Activated CD4-positive, alpha-beta T cell treated with anti-CD3 and anti-CD28 coated beads for 24 hours (primary cell): Measurements from ENCODE around the gene KNSTRN.

Experiments
- DNase-seq, 2 donors: peaks; one replicate each; pipeline ENCODE4 v3.0.0-alpha.2; 2020; ENCODE audit warnings: low read depth in 2 of 2

Gene KNSTRN

GRCh38 chr15:40382580-40383456, at the start of gene KNSTRN:
TSS of gene KNSTRN (plus strand) at chr15:40382721. CDS start at chr15:40382836, 115 bp downstream.
- DNase-seq: peak; percentile 91

DNA sequence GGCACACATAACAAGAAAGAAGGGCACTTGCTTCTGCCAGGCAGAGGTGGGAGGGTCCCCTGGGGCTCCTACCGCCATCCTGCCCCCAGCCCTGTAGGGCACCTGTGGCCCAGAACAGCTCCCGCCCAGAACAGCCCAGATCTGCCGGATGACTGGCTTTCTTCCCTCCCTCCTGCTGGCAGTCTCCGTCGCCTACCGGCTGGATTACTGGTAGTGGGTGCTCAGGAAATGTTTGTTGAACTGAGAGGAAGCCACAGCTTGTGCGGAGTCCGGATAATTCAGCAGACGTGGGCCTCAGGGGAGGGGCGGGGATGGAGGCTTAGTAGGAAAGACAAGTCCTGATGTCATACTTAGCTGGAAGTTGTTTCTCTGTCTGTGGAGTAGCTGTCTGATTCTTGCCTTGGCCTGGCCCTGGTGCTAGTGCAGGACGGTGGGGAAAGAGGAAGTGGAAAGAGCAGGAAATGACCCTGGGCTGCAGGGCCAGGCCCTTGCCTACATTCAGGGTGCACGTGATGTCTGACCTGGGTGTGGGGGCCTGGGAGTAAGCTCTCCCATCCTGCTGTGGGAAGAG, 48.5 kb upstream of the KNSTRN start:
- DNase-seq: no peak

DNA sequence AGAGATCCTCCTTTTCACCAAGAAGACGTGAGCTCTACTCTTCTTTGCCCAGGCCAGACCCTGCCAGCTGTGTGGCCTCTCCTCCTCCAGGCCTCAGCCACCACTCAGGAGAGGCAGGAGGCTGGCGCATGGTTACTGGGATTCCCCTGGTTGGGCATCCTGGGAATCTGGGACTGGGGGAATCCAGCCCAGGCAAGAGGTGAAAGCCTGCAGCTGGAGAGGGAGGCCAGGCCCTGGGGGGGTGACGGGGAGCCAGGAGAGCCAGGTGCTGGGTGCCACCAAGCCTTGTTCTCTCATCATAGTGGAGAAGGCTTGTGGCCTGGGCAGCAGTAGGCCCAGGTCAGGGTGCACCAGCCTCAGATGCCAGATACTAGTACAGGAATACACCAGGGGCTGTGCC, 48.0 kb upstream of the KNSTRN start:
- DNase-seq: no peak

GRCh38 chr15:40334941-40335795, 47.4 kb upstream of the KNSTRN start:
- no peak for DNase-seq

DNA sequence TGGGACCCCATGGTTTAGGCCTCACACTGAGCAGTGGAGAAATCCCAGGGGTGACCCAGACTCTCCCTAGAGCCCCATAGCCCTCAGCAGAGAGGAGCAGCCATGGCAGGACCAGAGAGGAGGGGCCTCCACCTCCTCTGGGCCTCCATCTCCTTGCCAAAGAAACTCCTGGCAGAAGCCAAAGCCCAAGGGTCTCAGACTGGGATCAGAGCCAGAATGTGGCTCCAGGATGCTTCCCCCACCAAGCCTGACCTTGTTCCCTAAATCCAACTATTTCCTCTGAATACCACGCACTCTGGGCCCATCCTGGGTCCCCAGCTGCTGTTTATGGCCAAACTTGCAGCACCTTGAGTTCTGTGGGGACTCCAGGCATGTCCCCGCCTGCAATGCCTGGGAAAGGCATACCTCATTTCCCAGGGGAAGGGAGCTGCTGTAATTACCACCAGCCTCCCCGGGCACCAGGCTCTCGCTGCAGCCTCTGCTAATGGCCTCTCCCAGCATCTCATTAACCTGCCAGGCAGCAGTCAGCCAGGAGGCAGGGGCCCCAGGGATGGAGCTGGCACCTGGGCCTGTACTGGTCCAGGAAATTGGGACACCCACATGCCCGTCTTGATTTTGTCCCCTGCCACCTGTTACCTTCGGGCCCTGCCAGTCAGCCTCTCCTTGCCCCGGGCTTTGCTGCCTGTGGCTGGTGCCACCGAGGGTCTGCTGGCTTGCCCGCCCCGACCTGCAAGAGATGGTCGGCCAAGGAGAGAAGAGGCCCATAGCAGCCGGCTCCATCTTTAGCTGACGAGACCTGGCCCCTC, 46.4 kb upstream of the KNSTRN start:
- DNase-seq: no peak

DNA sequence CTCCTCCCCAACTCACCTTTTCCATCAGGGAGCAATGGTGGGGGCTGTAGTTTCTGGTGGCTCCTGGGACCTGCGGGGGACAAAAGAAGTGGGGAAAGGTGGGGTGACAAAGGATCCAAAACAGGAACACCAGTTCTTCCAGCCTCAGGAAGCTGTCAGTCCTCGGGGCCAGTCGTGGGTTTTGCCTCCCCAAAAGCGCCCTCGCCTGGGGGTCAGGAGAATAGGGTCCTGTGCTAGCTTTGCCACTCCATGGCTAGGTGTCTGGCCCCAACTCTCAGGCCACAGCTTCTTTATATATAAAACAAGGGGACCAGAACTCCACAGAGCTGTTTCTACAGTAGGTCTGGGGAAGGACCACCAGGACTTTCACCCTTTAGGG, 45.8 kb upstream of the KNSTRN start:
- DNase-seq: no peak

DNA sequence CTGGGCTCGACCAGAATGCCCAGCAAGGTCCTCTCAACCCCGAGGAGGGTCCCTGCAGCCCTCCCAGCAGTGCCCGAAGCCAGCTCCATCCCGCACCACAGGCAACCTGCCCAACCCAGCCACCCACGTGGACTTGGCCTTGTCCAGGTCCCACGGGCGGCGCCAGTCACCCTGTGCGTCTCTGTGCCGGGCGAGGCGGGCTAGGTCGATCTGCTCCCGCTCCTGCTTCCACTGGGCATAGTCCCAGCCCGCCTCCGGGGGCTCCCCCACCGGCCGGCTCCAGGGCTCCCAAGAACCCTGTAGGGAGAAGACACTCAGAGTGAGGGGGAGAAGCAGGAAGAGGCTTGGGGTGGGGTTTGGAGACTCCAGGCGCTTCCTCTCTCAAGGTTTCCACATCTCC, 44.9 kb upstream of the KNSTRN start:
- no peak for DNase-seq

- peak; percentile 66 to 68 for DNase-seq
Observed at GRCh38 chr15:40338041-40338657, 44.4 kb upstream of the KNSTRN start.

- DNase-seq: no peak
Observed at GRCh38 chr15:40338921-40339620, 43.5 kb upstream of the KNSTRN start.

DNA sequence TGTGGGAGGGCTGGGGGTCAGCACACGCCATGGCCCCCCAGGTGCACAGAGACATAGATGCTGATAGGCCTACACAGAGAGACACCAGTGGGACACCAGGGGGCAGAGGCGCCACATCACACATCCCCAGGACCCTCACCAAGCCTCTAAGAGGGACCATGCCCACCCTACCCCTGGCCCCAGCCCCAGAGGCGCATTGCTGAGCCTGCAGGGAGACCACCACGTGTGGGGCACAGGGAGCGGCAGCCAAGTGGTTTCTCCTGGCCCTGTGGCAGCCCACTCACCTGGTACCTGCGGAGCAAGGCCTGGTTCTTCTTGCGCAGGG, 42.9 kb upstream of the KNSTRN start:
- no peak for DNase-seq

DNA sequence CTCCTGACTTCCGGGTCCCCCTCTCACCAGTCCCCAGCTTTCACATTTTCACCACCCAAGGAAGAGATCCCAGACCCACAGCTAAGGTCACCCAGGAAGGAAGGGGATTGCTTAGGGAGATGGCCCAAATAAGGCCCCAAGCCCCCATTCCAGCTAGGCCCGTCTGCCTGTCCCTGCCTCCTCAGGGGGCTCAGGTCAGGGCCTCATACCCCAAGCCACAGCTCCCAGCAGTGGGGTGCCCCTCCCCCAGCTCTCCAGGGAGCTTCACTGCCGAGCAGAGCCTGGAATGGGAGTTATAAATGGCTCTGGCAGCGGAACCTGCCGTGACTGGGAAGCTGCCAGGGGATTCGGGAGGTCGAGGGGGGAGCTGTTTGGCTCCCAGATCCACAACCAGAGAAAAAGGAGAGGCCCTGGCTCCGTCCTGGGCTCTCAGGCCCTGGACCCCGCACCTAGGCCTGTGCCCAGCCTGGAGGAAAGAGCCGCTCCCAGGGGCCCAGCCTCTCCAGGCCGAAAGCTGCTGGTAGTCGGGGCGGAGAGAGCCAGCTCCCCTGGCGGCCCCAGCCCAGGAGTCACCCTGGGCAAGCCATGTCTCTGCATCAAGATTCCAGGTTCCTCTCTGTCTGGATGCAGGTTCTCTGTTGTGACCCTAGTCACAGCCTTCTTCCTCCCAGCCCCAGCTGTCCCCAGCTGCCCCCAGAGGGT, 42.3 kb upstream of the KNSTRN start:
- DNase-seq: no peak

DNA sequence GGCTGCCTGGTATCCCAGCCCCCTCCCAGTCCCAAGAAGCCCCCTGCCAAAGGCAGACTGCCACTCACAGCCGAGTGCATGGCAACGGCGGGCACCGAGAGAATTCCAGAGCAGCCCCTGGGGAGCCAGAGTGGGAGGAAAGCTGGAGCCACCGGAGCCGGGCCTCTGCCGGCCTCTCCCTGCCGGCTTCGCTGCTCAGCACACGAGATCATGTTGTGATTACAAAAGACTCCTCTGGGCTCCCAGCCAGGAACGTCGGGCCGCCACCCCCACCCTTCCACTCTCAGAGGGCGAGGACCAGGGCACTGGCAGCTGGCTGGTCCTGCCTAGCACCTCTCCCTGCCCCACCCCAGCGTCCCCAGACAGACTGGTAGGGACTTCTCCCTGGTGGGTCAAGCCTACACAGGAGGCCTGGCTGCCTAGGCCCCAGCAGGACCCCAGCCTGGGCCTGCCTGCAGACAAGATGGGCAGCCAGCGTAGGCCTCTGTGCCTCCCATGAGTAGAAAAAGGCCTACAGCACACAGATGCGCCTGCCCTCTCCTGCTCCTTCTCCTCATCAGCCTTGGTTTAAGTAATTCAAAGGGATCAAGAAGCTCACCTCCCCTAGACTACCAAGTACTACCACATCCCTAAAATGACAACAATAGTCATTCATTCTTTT, 41.7 kb upstream of the KNSTRN start, which contains the start of gene CCDC9B:
Gene CCDC9B (minus strand): TSS at position 200 of the 661 bp plus-strand sequence. CDS start 120 bp downstream, at position 80.
- no peak for DNase-seq

DNA sequence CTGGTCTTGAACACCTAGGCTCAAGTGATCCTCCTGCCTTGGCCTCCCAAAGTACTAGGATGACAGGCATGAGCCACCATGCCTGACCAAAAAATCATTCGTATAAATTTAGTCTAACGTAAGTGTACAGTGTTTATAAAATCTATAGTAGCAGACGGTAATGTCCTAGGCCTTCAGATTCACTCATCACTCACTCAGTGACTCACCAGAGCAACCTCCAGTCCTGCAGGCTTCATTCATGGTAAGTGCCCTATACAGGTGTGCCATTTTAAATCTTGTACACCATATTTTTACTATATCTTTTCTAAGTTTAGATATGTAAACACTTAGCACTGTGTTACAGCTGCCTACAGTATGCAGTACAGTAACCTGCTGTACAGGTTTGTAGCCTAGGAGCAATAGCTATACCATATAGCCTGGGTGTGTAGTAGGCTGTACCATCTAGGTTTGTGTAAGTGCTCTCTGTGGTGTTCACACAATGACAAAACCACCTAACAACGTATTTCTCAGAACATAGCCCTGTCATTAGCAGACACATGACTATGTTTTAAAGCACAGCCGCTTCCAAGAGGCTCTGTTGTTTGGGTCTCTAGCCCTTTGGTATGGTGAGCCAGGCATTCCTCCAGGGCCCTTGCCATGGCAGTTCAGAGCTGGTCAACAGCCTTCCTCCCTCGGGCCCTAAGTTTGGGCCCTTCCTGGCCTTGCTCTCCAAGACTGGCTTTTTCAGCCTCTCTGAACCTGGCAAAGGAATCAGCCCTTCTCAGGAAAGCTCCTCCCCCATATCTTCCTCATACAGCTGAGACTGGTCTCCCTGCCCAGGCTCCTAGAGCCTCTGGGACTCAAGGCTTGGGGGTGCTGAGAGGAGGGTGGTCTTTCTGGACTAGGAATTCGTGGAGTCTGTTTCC, 39.9 kb upstream of the KNSTRN start:
- no peak for DNase-seq

DNA sequence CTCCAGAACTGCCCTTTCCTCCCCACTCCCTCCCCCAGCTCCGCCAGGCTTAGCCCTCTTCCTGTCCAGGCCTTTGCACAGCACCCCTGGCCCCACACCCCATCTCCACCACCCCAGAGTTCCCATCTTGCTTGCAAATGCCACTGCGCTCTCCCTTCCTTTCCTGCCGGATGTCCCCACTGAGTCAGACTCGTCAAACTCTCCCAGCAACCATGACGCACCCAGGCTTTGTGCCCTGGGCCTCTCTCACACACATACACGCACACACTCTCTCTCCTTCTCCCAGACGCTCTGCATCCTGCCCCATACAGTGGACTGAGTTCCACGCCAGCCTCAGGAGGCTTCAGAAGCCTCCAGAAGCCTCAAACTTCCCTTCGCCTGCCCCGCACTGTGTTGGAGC, 39.0 kb upstream of the KNSTRN start:
- no peak for DNase-seq

DNA sequence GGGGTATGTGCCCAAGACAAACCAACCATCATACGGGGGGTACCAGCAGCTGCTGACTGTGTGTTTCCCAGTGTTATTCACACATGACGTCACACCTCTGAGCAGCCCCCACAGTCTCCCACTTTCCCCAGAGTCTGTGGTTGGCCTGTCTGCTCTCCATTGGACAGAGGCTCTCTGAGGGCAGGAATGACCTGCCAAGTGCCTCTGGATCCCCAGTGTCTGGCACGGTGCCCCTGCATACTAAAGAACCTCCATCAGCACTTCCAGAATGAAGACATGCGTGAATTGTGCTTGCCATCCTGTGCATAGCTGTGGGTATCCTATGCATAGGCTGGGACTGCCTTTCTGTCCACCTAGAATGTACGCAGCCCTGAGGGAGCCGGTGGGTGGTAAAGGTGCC, 38.3 kb upstream of the KNSTRN start:
- DNase-seq: no peak

DNA sequence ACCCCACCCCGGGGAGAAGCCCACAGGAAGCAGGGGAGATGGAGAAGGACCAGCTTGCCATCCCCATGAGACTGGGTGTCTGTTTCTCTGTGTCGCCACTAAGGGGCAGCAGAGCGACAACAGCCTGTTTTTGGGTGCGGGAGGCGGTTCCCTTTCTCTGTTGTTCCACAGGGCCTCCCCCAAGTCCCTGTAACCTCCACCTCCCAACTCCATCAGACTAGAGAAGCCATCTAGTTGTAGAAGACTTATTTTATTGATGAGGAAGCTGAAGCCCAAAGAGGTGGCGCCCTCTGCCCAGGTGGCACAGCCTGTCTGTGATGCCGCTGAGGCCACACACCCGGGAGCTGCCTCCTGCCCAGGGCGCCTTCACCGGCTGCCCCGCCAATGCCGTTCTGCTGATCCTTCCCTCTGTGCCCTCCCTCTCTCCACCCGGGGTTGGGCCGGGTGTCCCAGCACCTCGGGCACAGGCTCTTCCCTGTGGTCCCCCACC, 37.8 kb upstream of the KNSTRN start:
- peak; percentile 55 to 64 for DNase-seq

DNA sequence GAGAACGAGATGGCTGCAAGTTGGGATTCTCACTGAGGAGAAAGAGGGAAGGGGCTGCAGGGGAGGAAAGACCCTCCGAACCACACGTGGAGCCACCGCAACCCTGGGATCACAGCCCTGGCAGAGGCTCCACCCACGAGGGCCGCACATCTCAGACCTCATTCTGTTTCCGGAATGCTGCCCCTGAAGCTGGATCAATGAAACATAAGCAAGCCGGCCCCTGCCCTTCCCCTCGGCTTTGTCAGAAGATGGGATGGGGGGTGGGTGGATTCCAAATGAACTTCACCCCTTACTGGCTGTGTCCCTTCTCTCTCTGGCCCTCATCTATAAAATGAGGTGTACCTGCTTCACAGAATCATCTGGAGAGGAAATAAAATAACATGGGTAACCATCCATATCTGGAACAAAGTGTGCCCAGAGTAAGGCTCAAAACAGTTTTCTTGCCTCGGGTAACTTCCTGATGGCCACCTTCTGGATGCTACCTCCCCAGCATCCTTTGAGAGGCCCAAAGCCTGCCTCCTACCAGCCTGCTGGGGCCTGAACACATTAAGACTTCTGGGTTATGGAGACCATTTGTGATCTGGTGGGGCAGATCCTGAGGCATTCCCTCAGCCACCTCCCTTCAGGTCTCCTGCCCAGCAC, 37.2 kb upstream of the KNSTRN start:
- no peak for DNase-seq
